ENCODE results near the gene CDH4.
"Not testable (repeated sequence)": the region's sequence is repeated elsewhere in the genome, so short reads cannot be mapped to it uniquely, and the experiment has no call there.

The CDH4 gene

DNA sequence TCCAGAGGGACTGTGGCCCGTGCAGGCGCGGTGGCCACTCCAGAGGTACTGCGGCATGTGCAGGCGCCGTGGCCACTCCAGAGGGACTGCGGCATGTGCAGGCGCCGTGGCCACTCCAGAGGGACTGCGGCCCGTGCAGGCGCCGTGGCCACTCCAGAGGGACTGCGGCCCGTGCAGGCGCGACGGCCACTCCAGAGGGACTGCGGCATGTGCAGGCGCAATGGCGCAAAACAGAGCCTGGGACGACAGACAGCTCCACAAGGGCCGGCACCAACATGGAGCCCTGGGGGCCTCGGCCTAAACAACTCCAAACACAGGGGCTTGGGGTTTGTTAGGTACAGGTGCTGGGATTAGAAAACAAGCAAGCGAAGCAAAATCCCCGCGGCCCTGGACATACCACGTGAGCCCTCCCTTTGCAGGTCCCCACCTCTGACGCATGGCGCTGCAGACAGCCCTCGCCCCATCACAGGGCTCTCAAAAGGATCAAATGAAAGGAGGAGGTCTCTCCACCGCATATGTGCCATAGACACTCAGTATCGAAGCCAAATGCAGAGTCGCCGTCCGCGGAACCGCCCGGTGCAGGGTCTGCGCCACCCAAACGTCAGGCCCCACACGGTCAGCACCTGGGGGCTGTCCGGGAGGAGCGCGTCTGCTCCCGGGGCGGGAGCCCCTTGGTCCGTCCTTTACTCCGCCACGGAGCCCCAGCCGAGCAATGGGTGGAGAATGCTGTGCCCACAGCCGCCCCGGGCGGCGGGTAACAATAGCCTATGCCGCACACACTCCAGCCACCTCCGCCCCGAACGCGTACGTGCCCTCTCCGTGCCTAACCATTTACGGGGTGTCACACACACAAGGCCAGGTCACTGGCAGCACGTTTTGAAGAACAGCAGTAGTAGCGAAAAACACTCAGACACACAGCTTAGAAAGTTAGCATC, 727.9 kb downstream of the CDH4 start:
- no peak for FAIRE-seq

GRCh38 chr20:61980647-61981583, 728.9 kb downstream of the CDH4 start:
- FAIRE-seq = no peak

DNA sequence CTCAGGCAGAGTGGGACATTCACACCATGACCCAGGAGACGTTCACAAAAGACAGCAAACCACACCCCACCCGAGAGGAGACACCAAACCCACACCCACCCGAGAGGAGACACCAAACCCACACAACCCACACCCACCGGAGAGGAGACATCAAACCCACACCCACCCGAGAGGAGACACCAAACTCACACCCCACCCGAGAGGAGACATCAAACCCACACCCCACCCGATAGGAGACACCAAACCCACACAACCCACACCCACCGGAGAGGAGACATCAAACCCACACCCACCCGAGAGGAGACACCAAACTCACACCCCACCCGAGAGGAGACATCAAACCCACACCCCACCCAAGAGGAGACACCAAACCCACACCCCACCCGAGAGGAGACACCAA, 729.6 kb downstream of the CDH4 start:
- FAIRE-seq = not testable (repeated sequence)

GRCh38 chr20:61982191-61982950, 730.3 kb downstream of the CDH4 start:
- FAIRE-seq = no peak

DNA sequence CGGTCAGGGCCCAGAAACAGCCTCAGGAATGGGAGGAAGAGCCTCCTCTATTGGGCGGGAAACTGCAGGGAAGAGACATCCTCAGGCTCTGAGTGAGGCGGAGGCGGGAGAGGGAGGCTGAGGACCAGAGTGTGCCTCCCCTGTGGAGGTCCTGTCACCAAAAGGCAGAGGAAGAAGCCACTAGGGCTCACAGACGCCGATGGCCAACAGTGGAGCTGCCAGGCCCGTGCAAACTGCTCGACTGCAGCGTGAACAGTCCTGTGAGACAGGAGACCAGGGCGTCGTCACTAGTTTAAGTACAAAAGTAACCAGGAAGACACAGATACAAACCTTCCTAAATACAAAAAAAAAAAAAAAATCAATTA, 730.9 kb downstream of the CDH4 start:
- FAIRE-seq = no peak

DNA sequence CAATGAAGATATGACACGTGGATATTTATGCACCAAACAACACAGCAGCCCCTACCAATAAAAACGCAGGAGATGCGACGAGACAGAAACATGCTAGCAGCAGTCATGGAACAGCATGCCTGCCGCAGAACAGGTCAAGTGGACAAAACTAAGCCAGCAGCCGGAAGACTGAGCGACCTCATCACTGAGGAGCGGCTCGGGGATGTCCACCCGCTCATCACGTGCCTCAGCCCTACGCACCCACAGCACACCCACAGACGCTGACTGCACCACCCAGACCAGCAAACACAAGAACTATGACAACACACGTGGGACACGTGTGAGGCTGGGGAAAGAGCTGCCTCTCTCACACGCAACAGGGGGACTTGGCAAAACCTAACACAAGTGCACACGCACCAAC, 731.9 kb downstream of the CDH4 start:
- no peak for FAIRE-seq

GRCh38 chr20:61984431-61984830, 732.4 kb downstream of the CDH4 start:
- not testable (repeated sequence) for FAIRE-seq

DNA sequence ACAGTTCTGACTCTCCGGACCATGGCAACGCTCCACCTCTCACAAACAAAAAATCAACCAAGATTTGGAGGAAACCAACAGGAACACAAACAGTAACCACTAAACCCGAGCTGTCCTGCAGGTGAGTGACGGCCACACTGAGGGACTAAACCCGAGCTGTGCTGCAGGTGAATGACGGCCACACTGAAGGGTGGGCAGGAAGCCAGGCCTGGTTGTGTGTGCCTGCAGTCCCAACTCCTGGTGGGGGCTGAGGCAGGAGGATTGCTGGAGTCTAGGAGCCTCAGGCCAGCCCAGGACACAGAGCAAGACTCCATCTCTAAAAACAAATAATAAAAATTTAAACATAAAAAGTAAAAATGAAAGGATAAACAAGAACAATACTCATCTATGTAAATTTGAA, 733.0 kb downstream of the CDH4 start:
- no peak for FAIRE-seq

- no peak for FAIRE-seq
These were observed 734.8 kb downstream of the CDH4 start for GRCh38 chr20:61986762-61987321.

DNA sequence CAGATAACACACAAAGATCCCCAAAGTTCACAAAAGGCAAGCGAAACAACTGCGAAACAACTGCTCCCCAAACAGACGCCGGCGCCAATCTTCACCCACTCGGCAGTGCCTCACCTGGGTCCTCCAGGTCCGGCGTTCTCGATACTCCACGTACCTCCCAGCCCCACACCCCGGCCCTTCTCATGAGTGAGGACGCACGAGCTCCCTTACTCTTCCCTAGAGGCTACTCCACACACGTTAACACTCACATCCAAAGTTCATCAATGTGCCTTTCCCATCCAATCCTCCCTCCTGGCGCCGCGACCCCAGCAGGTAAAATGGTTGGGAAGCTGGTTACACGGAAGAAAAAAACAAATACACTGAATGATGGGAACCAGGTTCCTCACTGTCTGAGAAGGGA, 736.6 kb downstream of the CDH4 start:
- no peak for FAIRE-seq

DNA sequence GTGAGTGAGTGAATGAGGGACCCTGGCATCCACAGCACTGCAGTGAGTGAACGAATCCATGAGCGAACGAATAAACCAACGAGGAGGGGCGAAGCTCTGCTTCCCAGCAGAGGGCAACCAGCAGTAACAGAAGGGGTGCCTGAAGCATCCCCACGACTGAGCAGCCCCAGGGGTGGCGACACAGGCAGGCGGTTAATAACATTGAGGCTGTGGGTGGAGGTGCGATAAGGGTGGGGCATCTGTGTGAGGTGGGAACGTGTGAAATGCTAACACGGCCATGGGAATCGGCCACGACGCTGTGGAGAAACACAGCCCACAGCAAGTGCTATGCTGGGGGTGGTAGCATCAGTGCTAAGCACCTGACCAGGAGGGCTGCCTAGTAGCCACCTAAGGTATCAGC, 737.7 kb downstream of the CDH4 start:
- no peak for FAIRE-seq
